Measurements from ENCODE around the gene NFE2L2.

Gene NFE2L2

DNA sequence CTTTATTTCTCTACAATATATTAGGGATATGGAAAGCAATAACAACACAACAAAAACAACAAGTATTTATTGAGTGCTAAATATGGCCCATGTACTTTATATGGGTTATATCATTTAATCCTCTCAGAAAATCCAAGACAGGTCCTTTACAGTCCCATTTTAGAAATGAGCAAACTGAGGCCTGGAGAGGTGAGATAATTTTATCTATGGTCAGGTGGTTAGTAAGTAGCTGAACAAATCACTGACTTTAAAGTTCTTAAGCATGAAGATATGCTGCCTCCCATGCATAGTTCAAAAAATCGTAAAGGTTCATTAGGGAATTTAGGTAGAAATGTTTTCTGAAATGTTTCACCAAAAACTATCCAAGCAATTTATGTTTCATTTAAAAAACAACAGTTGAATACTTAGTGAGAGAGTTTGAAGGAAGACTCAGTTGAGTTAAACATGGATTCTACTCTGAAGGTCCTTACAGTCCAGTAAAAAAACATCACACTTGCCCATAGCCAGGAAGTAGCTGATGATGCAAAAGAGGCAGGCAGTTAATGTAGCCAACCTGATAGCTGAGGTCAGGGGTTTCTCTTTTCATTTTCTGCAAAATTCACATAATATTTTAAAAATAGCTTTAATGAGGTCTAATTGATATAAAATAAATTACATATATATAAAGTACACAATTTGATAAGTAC, 7.6 kb upstream of the NFE2L2 start:
- Histone ChIP-seq H3K9me2 (ENCODE audit: low read depth, low read length) (no peaks in the 10 kb centered on the region), H3K9me3 (ENCODE audit: low read length) (no peaks in the 10 kb centered on the region), H3K4me2 (ENCODE audit: low read length) (no peak overlapping the region), H3K36me3 (ENCODE audit: insufficient read depth, low read length) (no peaks in the 10 kb centered on the region), H3K4me1 (ENCODE audit: insufficient read depth, low read length, severe bottlenecking) (peaks cover 49% of the 10 kb centered on the region), H2AFZ (ENCODE audit: low read length) (peak overlapping the region; percentile 4), H4K20me1 (ENCODE audit: insufficient read depth, low read length) (no peaks in the 10 kb centered on the region), H3K27me3 (ENCODE audit: insufficient read depth, low read length) (no peaks in the 10 kb centered on the region), H3K79me2 (ENCODE audit: insufficient read depth, low read length) (no peaks in the 10 kb centered on the region), H3F3A (ENCODE audit: insufficient read depth, low read length) (no peaks in the 10 kb centered on the region), H3K9ac (ENCODE audit: low read length) (no peak overlapping the region), H3K27ac (ENCODE audit: low read depth, low read length, poor library complexity, severe bottlenecking) (peak overlapping the region; percentile 47), H3K4me3 (ENCODE audit: low read depth, low read length, poor library complexity, severe bottlenecking) (no peak overlapping the region)
- TF ChIP-seq, protein P1, sequence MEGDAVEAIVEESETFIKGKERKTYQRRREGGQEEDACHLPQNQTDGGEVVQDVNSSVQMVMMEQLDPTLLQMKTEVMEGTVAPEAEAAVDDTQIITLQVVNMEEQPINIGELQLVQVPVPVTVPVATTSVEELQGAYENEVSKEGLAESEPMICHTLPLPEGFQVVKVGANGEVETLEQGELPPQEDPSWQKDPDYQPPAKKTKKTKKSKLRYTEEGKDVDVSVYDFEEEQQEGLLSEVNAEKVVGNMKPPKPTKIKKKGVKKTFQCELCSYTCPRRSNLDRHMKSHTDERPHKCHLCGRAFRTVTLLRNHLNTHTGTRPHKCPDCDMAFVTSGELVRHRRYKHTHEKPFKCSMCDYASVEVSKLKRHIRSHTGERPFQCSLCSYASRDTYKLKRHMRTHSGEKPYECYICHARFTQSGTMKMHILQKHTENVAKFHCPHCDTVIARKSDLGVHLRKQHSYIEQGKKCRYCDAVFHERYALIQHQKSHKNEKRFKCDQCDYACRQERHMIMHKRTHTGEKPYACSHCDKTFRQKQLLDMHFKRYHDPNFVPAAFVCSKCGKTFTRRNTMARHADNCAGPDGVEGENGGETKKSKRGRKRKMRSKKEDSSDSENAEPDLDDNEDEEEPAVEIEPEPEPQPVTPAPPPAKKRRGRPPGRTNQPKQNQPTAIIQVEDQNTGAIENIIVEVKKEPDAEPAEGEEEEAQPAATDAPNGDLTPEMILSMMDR (IDR thresholded peaks at IDR 0.05; ENCODE audit: low read length), result no peak
- no peak for TF ChIP-seq EZH2 (IDR thresholded peaks at IDR 0.05; ENCODE audit: borderline replicate concordance, low read length)

DNA sequence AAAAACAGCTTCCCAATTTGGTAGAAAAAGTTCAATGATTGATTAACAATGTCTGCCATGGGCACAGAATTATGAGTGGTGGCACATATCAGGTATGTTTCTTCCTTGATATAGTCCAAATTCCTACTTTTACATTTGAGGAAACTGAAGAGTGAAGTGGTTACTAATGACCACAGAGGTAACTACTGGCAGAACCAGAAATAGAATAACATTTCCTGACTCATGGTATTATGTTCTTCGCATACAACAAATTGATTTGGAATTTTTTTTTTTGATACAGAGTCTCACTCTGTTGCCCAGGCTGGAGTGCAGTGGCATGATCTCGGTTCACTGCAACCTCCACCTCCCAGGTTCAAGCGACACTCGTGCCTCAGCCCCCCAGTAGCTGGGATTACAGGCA, 6.0 kb upstream of the NFE2L2 start:
- H3K27ac ChIP-seq (ENCODE audit: low read depth, low read length, poor library complexity, severe bottlenecking), result no peak overlapping the region

DNA sequence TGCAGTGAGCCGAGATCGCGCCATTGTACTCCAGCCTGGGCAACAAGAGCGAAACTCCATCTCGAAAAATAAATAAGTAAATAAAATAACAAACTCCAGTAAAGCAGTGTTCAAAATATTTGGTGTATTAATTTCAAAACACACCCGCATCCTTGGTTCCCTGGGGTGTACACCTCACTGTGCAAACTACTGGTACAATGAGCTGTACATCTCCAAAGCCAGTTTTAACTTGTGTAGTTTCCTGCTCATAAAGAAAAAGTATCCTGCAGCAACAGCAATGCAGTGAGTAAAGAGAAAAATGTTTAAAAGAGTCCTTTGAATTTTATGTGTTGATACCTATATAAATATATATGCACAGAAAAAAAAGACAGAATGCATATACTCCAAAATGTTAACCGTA, 4.4 kb upstream of the NFE2L2 start:
- H3K27me3 ChIP-seq (ENCODE audit: insufficient read depth, low read length), result no peaks in the 10 kb centered on the region
- no peak for TF ChIP-seq EZH2 (IDR thresholded peaks at IDR 0.05; ENCODE audit: borderline replicate concordance, low read length)
- TF ChIP-seq, protein P1 (IDR thresholded peaks at IDR 0.05; ENCODE audit: low read length), result no peak

More for the DNA sequence above, 6.0 kb upstream of the NFE2L2 start:
- no peaks in the 10 kb centered on the region for H3F3A ChIP-seq (ENCODE audit: insufficient read depth, low read length)
- no peak overlapping the region for H3K4me2 ChIP-seq (ENCODE audit: low read length)
- H3K27me3 ChIP-seq (ENCODE audit: insufficient read depth, low read length), result no peaks in the 10 kb centered on the region
- H3K79me2 ChIP-seq (ENCODE audit: insufficient read depth, low read length), result no peaks in the 10 kb centered on the region
- H3K9ac ChIP-seq (ENCODE audit: low read length), result no peak overlapping the region
- TF ChIP-seq EZH2 (IDR thresholded peaks at IDR 0.05; ENCODE audit: borderline replicate concordance, low read length), result no peak
- TF ChIP-seq, protein P1 (IDR thresholded peaks at IDR 0.05; ENCODE audit: low read length), result no peak
- no peak overlapping the region for H2AFZ ChIP-seq (ENCODE audit: low read length)
- H4K20me1 ChIP-seq (ENCODE audit: insufficient read depth, low read length), result no peaks in the 10 kb centered on the region
- H3K4me3 ChIP-seq (ENCODE audit: low read depth, low read length, poor library complexity, severe bottlenecking), result no peak overlapping the region
- no peaks in the 10 kb centered on the region for H3K9me2 ChIP-seq (ENCODE audit: low read depth, low read length)
- no peaks in the 10 kb centered on the region for H3K9me3 ChIP-seq (ENCODE audit: low read length)
- no peaks in the 10 kb centered on the region for H3K36me3 ChIP-seq (ENCODE audit: insufficient read depth, low read length)
- H3K4me1 ChIP-seq (ENCODE audit: insufficient read depth, low read length, severe bottlenecking), result peaks cover 50% of the 10 kb centered on the region

More for the DNA sequence above, 4.4 kb upstream of the NFE2L2 start:
- Histone ChIP-seq H3K9ac (ENCODE audit: low read length) (no peak overlapping the region), H3K79me2 (ENCODE audit: insufficient read depth, low read length) (no peaks in the 10 kb centered on the region), H3F3A (ENCODE audit: insufficient read depth, low read length) (no peaks in the 10 kb centered on the region), H3K9me3 (ENCODE audit: low read length) (no peaks in the 10 kb centered on the region), H3K27ac (ENCODE audit: low read depth, low read length, poor library complexity, severe bottlenecking) (no peak overlapping the region), H3K4me3 (ENCODE audit: low read depth, low read length, poor library complexity, severe bottlenecking) (no peak overlapping the region), H3K36me3 (ENCODE audit: insufficient read depth, low read length) (no peaks in the 10 kb centered on the region), H3K4me2 (ENCODE audit: low read length) (no peak overlapping the region), H3K4me1 (ENCODE audit: insufficient read depth, low read length, severe bottlenecking) (peaks cover 41% of the 10 kb centered on the region), H4K20me1 (ENCODE audit: insufficient read depth, low read length) (no peaks in the 10 kb centered on the region), H3K9me2 (ENCODE audit: low read depth, low read length) (no peaks in the 10 kb centered on the region), H2AFZ (ENCODE audit: low read length) (no peak overlapping the region)

Measured in OCI-LY1 (cell line).